ENCODE measurements around the gene GTPBP3.

GRCh38 chr19:17339088-17339741 is 1.9 kb downstream of the GTPBP3 start:
- TF ChIP-seq CTCF (conservative IDR thresholded peaks at IDR 0.05; ENCODE audit: low read depth in 2 of 2) (no peak), POLR2AphosphoS5 (IDR thresholded peaks at IDR 0.05; ENCODE audit: low read depth) (no peak), JUNB (IDR thresholded peaks at IDR 0.05; ENCODE audit: unreplicated experiment) (no peak), EZH2 (IDR thresholded peaks at IDR 0.05; ENCODE audit: low read depth, unreplicated experiment) (no peak)
